Panc1 (cell line): Measurements from ENCODE around the gene EP400. TPM values are rescaled to one million over a fixed set of nuclear protein-coding genes. Genes with fewer than 3 reads are reported as not detected.

Experiments
- ATAC-seq: fragments of 200-7000 bp; cut with Tn5 transposase; 2 replicates; pipeline ENCODE4 v1.9.1; 2020; ENCODE audit warnings: mild to moderate bottlenecking, moderate library complexity
- BruUV-seq: library from RNA; stranded (reverse); fragments of 400-500 nt; replicated peaks from 2 replicates; lab custom pipeline; 2021; lab: Mats Ljungman, UMichigan
- CTCF ChIA-PET: fragments of 300-600 bp; sonication (Branson Sonifier 250); formaldehyde crosslinking; loops from one replicate; lab custom pipeline; 2022; ENCODE audit warnings: antibody characterized with exemption; lab: Charles Lee
- POLR2A ChIA-PET: fragments of 300-600 bp; sonication (Branson Sonifier 250); formaldehyde crosslinking; loops from one replicate; lab custom pipeline; 2022; ENCODE audit warnings: antibody characterized with exemption; lab: Charles Lee
- DNase-seq: peaks from one replicate; pipeline ENCODE4 v3.0.0-alpha.2; 2010; ENCODE audit warnings: low read depth, low spot score
- H3K27ac ChIP-seq: 2 replicates; pipeline ENCODE4 v1.5.1; 2011; ENCODE audit warnings: mild to moderate bottlenecking, low read length, inconsistent platforms
- H3K27me3 ChIP-seq: fragments of 200-500 bp; sonication (Bioruptor generic); 2 replicates; pipeline ENCODE4 v1.6.0; 2014; ENCODE audit warnings: low read length, inconsistent platforms; ENCODE audit not compliant: control insufficient read depth, insufficient read depth
- H3K36me3 ChIP-seq: fragments of 200-500 bp; sonication (Bioruptor generic); 2 replicates; pipeline ENCODE4 v1.5.1; 2014; ENCODE audit warnings: inconsistent platforms, mild to moderate bottlenecking, low read length, moderate library complexity; ENCODE audit not compliant: control insufficient read depth, insufficient read depth
- H3K4me1 ChIP-seq: 2 replicates; pipeline ENCODE4 v1.5.1; 2011; ENCODE audit warnings: inconsistent platforms, mild to moderate bottlenecking, low read length, moderate library complexity; ENCODE audit not compliant: control insufficient read depth, insufficient read depth
- H3K4me3 ChIP-seq, 2 experiments: 2 replicates each; pipeline ENCODE4 v1.5.1; 2011 to 2012; ENCODE audit warnings: low read depth in 2 of 2, low read length in 2 of 2, mild to moderate bottlenecking in 2 of 2, inconsistent platforms in 1 of 2, moderate library complexity in 1 of 2
- H3K9me3 ChIP-seq: fragments of 200-500 bp; sonication (Bioruptor generic); 2 replicates; pipeline ENCODE4 v1.5.1; 2014; ENCODE audit warnings: low read depth, mild to moderate bottlenecking, inconsistent platforms, low read length, moderate library complexity; ENCODE audit not compliant: control insufficient read depth, insufficient read depth
- POLR2AphosphoS5 ChIP-seq: IDR thresholded peaks from 2 replicates; pipeline ENCODE4 v1.6.1; 2012; ENCODE audit warnings: mild to moderate bottlenecking, low read depth, low read length, moderate library complexity
- SIN3A ChIP-seq: IDR thresholded peaks from 2 replicates; pipeline ENCODE4 v1.6.1; 2012; ENCODE audit warnings: low read depth, mild to moderate bottlenecking, low read length, moderate library complexity, borderline replicate concordance; ENCODE audit not compliant: insufficient read depth
- TCF7L2 ChIP-seq: IDR thresholded peaks from 2 replicates; pipeline ENCODE4 v1.6.1; 2011; ENCODE audit warnings: mild to moderate bottlenecking, low read depth, low read length, inconsistent platforms
- in situ Hi-C: cut with HindIII; loops from 2 replicates; pipeline ENCODE4 v1.10.0; 2016; ENCODE audit warnings: low sequenced_read_pairs, low pct_unique_long_range_greater_than_20kb
- intact Hi-C: fragments of 100-400 bp; cut with micrococcal nuclease; formaldehyde crosslinking; loops from one replicate; pipeline ENCODE4 v1.10.0; 2022; ENCODE audit not compliant: unreplicated experiment
- total RNA-seq: library from RNA; stranded (reverse); gene quantifications from one replicate; pipeline ENCODE4 v1.2.1, GENCODE V29; 2021; ENCODE audit not compliant: unreplicated experiment
- TF ChIP-seq, protein P1 (sequence below): fragments of 450-650 bp; IDR thresholded peaks from 2 replicates; pipeline ENCODE4 v1.5.1; 2017; ENCODE audit warnings: mild to moderate bottlenecking
- TF ChIP-seq, protein P2 (sequence below), 2 experiments: IDR thresholded peaks; 2 replicates each; pipeline ENCODE4 v1.6.1; 2011 to 2012; ENCODE audit warnings: low read depth in 2 of 2, control low read depth in 1 of 2, low read length in 1 of 2, mild to moderate bottlenecking in 1 of 2, moderate library complexity in 1 of 2; ENCODE audit not compliant: insufficient read depth in 1 of 2

Gene EP400
- total RNA-seq, 1 experiment from 2014 or later: 59.4 TPM

DNA sequence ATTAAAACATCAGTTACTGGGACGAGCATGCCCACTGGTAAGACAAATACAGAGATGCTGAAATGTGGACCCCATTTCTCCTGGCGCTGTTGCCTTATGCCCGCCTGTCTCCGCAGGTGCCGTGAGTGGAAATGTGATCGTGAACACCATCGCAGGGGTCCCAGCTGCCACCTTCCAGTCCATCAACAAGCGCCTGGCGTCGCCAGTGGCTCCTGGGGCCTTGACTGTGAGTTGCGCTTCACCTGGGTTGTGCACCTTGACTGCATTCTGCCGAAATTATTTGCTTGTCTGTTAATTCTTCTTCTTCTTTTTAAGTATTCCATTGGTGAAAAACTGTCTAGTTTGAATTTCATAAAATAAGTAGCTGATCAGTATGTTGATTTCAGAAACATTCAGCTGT is 105.2 kb downstream of the EP400 start:
- Histone ChIP-seq H3K9me3 (no peaks in the 10 kb centered on the region), H3K4me3 (no peak overlapping the region), H3K27me3 (no peaks in the 10 kb centered on the region), H3K36me3 (peaks cover 8% of the 10 kb centered on the region), H3K4me1 (no peaks in the 10 kb centered on the region), H3K27ac (no peak overlapping the region)
- DNase-seq (no peak), ATAC-seq (no peak)
- CTCF ChIA-PET: no interaction called here
- in situ Hi-C loops (no loop called here), intact Hi-C loops (no loop called here)
- TF ChIP-seq, protein P1, sequence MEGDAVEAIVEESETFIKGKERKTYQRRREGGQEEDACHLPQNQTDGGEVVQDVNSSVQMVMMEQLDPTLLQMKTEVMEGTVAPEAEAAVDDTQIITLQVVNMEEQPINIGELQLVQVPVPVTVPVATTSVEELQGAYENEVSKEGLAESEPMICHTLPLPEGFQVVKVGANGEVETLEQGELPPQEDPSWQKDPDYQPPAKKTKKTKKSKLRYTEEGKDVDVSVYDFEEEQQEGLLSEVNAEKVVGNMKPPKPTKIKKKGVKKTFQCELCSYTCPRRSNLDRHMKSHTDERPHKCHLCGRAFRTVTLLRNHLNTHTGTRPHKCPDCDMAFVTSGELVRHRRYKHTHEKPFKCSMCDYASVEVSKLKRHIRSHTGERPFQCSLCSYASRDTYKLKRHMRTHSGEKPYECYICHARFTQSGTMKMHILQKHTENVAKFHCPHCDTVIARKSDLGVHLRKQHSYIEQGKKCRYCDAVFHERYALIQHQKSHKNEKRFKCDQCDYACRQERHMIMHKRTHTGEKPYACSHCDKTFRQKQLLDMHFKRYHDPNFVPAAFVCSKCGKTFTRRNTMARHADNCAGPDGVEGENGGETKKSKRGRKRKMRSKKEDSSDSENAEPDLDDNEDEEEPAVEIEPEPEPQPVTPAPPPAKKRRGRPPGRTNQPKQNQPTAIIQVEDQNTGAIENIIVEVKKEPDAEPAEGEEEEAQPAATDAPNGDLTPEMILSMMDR: no peak
- TF ChIP-seq, protein P2, sequence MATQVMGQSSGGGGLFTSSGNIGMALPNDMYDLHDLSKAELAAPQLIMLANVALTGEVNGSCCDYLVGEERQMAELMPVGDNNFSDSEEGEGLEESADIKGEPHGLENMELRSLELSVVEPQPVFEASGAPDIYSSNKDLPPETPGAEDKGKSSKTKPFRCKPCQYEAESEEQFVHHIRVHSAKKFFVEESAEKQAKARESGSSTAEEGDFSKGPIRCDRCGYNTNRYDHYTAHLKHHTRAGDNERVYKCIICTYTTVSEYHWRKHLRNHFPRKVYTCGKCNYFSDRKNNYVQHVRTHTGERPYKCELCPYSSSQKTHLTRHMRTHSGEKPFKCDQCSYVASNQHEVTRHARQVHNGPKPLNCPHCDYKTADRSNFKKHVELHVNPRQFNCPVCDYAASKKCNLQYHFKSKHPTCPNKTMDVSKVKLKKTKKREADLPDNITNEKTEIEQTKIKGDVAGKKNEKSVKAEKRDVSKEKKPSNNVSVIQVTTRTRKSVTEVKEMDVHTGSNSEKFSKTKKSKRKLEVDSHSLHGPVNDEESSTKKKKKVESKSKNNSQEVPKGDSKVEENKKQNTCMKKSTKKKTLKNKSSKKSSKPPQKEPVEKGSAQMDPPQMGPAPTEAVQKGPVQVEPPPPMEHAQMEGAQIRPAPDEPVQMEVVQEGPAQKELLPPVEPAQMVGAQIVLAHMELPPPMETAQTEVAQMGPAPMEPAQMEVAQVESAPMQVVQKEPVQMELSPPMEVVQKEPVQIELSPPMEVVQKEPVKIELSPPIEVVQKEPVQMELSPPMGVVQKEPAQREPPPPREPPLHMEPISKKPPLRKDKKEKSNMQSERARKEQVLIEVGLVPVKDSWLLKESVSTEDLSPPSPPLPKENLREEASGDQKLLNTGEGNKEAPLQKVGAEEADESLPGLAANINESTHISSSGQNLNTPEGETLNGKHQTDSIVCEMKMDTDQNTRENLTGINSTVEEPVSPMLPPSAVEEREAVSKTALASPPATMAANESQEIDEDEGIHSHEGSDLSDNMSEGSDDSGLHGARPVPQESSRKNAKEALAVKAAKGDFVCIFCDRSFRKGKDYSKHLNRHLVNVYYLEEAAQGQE (IDR thresholded peaks at IDR 0.05; ENCODE audit: insufficient read depth in 1 of 2, low read depth in 2 of 2, low read length in 1 of 2): no peak
- no peak for TF ChIP-seq SIN3A
- no peak for TF ChIP-seq POLR2AphosphoS5
- no peak for TF ChIP-seq TCF7L2
- POLR2A ChIA-PET: no interaction called here
- no TSS peak for BruUV-seq

DNA sequence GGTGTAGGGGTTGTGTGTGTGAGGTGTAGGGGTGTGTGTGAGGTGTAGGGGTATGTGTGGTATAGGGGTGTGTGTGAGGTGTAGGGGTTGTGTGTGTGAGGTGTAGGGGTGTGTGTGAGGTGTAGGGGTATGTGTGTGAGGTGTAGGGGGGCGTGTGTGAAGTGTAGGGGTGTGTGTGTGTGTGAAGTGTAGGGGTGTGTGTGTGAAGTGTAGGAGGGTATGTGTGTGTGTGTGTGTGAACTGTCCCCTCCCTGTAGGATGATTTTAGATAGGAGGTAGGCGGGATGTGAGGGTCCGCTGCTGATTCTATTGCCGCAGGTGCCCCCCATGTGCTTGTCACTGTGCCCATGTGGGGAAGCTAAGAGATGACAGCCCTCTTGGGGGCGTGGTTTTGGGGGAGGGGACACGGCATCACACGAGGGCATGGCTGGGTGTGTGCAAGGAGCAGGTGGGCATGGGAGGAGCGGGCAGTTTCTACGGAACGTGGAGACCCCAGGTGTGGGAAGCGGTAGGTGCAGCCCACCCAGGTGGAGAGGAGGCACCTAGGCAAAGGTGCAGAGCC is 105.9 kb downstream of the EP400 start:
- TF ChIP-seq, protein P2 (IDR thresholded peaks at IDR 0.05; ENCODE audit: insufficient read depth in 1 of 2, low read depth in 2 of 2, low read length in 1 of 2): no peak
- TF ChIP-seq TCF7L2: no peak
- TF ChIP-seq SIN3A: no peak
- Histone ChIP-seq H3K4me3 (no peak overlapping the region), H3K27ac (no peak overlapping the region), H3K36me3 (peaks cover 6% of the 10 kb centered on the region; the same call in 1 of the 2 replicates), H3K27me3 (no peaks in the 10 kb centered on the region), H3K4me1 (no peaks in the 10 kb centered on the region), H3K9me3 (no peaks in the 10 kb centered on the region)
- ChIA-PET POLR2A (no interaction called here), CTCF (no interaction called here)
- no TSS peak for BruUV-seq
- no peak for ATAC-seq
- in situ Hi-C loops: no loop called here
- intact Hi-C loops: no loop called here
- DNase-seq: no peak
